Right atrium auricular region (tissue), 2 donors: ENCODE data around the gene DNAJC12. TPM values are rescaled to one million over a fixed set of nuclear protein-coding genes. Genes with fewer than 3 reads are reported as not detected.

Experiments
- DNase-seq: peaks from one replicate; pipeline ENCODE4 v3.0.0-alpha.2; 2019; ENCODE audit warnings: low spot score
- H3K27ac ChIP-seq, 2 donors: fragments of 200-600 bp; sonication (generic); 1 replicate in 1 of 2; 2 replicates in 1 of 2; pipeline ENCODE4 v1.5.1; 2016 to 2019
- H3K27me3 ChIP-seq, 2 donors: fragments of 200-600 bp; sonication (generic); one replicate each; pipeline versions ENCODE4 v1.5.1 to v1.6.0; 2017 to 2019
- H3K36me3 ChIP-seq: fragments of 200-600 bp; sonication (generic); one replicate; pipeline ENCODE4 v1.5.1; 2016
- H3K4me1 ChIP-seq, 2 donors: fragments of 200-600 bp; sonication (generic); one replicate each; pipeline versions ENCODE4 v1.5.1 to v1.6.0; 2017 to 2019
- H3K4me3 ChIP-seq, 2 donors: fragments of 200-600 bp; sonication (generic); 1 replicate in 1 of 2; 2 replicates in 1 of 2; pipeline ENCODE4 v1.5.1; 2017 to 2019; ENCODE audit warnings: mild to moderate bottlenecking in 1 of 2, moderate library complexity in 1 of 2
- H3K9me3 ChIP-seq, 2 donors: fragments of 200-600 bp; sonication (generic); one replicate each; pipeline ENCODE4 v1.5.1; 2019
- total RNA-seq, 2 donors: library from RNA; depleted of rRNA; stranded (reverse); fragments of >200 nt; gene quantifications; one replicate each; pipeline ENCODE4 v1.1.0, GENCODE V29; 2016
- TF ChIP-seq, protein P1 (sequence below), 2 donors: fragments of 200-600 bp; sonication (generic); IDR thresholded peaks; one replicate each; pipeline ENCODE4 v1.5.1; 2019; ENCODE audit warnings: antibody characterized with exemption in 2 of 2

The DNAJC12 gene
- total RNA-seq, 2 donors from 2014 or later: 2.6 to 6.0 TPM

DNA sequence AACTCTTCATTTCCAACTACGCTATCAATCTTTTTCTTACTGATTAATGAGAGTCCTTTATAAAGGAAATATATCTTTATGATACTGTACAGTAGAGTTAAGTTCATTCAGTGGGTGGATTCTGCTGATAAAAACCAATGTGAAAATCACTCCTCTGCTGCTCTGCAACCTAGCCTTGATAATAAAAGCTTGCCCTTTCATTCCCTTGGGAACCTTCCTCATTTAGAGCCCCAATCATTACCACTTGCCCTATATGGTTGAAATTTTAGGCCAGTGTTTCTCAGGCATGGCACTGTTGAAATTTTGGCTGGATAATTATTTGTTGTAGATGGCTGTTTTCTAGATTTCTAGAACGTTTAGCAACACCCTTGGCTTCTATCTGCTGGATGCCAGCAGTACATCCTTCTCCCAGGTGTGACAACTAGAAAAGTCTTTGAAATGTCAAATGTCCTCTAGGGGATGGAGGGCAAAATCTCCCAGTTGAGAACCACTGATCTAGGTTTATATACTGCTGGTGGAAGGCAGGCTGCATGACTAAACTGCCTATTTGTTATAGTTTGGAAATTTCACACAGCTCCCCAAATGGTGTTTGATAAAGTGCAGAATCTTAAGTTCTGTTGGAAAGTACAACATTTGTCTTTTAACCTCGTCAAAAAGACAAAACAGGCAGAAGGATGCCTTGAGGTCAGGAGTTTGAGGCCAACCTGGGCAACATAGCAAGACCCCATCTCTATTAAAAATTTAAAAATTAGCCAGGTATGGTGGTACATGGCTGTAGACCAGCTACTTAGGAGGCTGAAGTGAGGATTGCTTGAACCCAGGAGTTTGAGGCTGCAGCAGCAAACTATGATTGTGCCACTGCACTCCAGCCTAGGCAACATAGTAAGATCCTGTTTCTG is 37.6 kb upstream of the DNAJC12 start:
- H3K36me3 ChIP-seq: no peaks in the 10 kb centered on the region
- H3K4me3 ChIP-seq: no peak overlapping the region
- DNase-seq: no peak
- no peaks in the 10 kb centered on the region for H3K4me1 ChIP-seq
- TF ChIP-seq, protein P1, sequence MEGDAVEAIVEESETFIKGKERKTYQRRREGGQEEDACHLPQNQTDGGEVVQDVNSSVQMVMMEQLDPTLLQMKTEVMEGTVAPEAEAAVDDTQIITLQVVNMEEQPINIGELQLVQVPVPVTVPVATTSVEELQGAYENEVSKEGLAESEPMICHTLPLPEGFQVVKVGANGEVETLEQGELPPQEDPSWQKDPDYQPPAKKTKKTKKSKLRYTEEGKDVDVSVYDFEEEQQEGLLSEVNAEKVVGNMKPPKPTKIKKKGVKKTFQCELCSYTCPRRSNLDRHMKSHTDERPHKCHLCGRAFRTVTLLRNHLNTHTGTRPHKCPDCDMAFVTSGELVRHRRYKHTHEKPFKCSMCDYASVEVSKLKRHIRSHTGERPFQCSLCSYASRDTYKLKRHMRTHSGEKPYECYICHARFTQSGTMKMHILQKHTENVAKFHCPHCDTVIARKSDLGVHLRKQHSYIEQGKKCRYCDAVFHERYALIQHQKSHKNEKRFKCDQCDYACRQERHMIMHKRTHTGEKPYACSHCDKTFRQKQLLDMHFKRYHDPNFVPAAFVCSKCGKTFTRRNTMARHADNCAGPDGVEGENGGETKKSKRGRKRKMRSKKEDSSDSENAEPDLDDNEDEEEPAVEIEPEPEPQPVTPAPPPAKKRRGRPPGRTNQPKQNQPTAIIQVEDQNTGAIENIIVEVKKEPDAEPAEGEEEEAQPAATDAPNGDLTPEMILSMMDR (IDR thresholded peaks at IDR 0.05): no peak
- no peaks in the 10 kb centered on the region for H3K9me3 ChIP-seq
- no peaks in the 10 kb centered on the region for H3K27me3 ChIP-seq
- H3K27ac ChIP-seq: no peak overlapping the region

DNA sequence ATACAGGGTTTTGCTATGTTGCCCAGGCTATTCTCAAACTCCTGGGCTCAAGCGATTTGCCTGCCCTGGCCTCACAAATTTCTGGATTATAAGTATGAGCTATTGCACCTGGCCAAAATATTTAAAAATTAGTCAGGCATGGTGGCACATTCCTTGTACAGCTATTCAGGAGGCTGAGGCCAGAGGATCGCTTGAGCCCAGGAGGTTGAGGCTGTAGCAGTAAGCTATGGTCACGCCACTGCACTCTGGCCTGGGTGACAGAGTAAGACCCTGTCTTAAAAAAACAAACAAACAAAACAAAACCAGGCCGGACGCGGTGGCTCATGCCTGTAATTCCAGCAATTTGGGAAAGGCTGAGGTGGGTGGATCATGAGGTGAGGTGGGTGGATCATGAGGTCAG is 32.0 kb upstream of the DNAJC12 start:
- no peaks in the 10 kb centered on the region for H3K9me3 ChIP-seq
- H3K4me3 ChIP-seq: no peak overlapping the region
- H3K27ac ChIP-seq: no peak overlapping the region
- H3K4me1 ChIP-seq: no peaks in the 10 kb centered on the region
- TF ChIP-seq, protein P1 (IDR thresholded peaks at IDR 0.05): no peak
- no peaks in the 10 kb centered on the region for H3K36me3 ChIP-seq
- DNase-seq: no peak
- H3K27me3 ChIP-seq: no peaks in the 10 kb centered on the region

DNA sequence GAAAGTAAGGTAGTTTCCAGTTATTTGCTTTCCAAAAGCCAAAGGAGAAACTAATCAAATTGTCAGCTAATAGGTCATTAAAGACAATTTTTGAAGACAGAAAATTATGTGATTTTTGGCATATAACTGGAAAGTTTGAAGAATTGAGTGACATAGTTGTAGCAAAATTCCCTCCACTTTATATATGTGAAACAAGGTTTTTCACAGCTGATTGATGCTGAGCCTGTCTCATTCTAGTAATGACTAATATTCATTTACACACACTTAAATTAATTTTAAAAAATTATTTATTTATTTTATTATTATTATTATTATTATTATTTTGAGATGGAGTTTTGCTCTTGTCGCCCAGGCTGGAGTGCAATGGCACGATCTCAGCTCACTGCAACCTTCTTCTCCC is 30.1 kb upstream of the DNAJC12 start:
- H3K9me3 ChIP-seq: no peaks in the 10 kb centered on the region
- no peak for DNase-seq
- H3K27me3 ChIP-seq: no peaks in the 10 kb centered on the region
- no peaks in the 10 kb centered on the region for H3K4me1 ChIP-seq
- H3K27ac ChIP-seq: no peak overlapping the region
- no peak overlapping the region for H3K4me3 ChIP-seq
- TF ChIP-seq, protein P1 (IDR thresholded peaks at IDR 0.05): no peak
- no peaks in the 10 kb centered on the region for H3K36me3 ChIP-seq

DNA sequence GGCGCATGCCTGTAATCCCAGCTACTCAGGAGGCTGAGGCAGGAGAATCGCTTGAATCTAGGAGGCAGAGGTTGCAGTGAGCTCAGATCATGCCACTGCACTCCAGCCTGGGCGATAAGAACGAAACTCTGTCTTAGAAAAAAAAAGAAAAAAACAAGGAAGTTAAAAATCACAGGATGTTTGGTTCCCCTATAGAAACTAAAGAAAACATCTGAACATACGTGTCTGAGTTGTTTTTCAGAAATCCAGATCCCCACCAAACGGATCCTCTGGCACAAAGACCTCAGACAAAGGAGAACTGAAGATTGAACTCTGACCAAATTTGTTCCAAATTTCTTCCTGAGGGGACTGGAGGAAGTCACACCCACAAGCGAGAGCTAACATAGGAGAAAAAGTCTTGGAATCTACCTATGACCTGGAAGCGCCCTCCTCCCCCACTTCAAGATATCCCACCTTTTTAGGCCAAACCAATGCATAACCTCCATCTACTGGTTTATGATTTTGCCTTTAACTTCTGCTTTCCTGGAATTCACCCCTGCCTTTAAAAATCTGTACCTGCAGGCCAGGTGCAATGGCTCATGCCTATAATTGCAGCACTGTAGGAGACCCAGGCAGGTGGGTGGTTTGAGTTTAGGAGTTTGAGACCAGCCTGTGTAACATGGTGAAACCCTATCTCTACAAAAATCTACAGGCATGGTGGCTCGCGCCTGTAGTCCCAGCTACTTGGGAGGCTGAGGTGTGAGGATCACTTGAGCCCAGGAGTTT is 26.8 kb upstream of the DNAJC12 start:
- Histone ChIP-seq H3K36me3 (no peaks in the 10 kb centered on the region), H3K27me3 (no peaks in the 10 kb centered on the region), H3K4me3 (no peak overlapping the region), H3K27ac (no peak overlapping the region), H3K4me1 (no peaks in the 10 kb centered on the region), H3K9me3 (no peaks in the 10 kb centered on the region)
- no peak for DNase-seq
- TF ChIP-seq, protein P1 (IDR thresholded peaks at IDR 0.05): no peak

DNA sequence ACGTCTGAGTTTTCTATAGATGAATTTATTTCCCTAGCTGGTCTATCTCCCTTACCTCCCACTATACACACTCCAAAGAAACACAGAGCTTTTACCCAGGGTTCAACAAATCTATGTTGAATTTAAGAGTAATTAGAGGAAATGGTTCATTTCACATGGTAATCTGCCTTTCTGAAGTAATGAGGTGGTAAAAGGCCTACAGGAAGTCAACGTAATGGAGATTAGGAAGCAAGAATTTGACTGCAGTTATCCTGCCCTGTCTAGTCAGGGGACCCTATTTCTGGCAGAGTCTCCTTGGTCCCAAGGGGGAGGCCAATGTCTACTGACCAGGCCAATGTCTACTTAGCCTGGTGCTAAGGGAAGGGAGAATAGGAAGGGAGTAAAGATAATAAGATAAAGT is 25.1 kb upstream of the DNAJC12 start:
- Histone ChIP-seq H3K27me3 (no peaks in the 10 kb centered on the region), H3K27ac (no peak overlapping the region), H3K4me1 (no peaks in the 10 kb centered on the region), H3K36me3 (no peaks in the 10 kb centered on the region), H3K4me3 (no peak overlapping the region), H3K9me3 (no peaks in the 10 kb centered on the region)
- no peak for DNase-seq
- TF ChIP-seq, protein P1 (IDR thresholded peaks at IDR 0.05): no peak
